A673 (cell line): ENCODE measurements around the gene FLCN.

Source experiments
- EZH2 ChIP-seq: fragments of 200-600 bp; sonication (generic); IDR thresholded peaks from 2 replicates; pipeline ENCODE4 v1.6.1; 2017; ENCODE audit warnings: borderline replicate concordance, low read depth, mild to moderate bottlenecking, mixed read lengths, antibody characterized with exemption, low read length; ENCODE audit not compliant: poor library complexity, severe bottlenecking
- TF ChIP-seq, protein P1 (sequence below): fragments of 300-800, 200-600 bp; sonication (generic); conservative IDR thresholded peaks from 2 replicates; pipeline ENCODE4 v1.5.1; 2017; ENCODE audit warnings: low read depth, mild to moderate bottlenecking, antibody characterized with exemption, low read length, moderate library complexity, mixed read lengths

- TF ChIP-seq, protein P1, sequence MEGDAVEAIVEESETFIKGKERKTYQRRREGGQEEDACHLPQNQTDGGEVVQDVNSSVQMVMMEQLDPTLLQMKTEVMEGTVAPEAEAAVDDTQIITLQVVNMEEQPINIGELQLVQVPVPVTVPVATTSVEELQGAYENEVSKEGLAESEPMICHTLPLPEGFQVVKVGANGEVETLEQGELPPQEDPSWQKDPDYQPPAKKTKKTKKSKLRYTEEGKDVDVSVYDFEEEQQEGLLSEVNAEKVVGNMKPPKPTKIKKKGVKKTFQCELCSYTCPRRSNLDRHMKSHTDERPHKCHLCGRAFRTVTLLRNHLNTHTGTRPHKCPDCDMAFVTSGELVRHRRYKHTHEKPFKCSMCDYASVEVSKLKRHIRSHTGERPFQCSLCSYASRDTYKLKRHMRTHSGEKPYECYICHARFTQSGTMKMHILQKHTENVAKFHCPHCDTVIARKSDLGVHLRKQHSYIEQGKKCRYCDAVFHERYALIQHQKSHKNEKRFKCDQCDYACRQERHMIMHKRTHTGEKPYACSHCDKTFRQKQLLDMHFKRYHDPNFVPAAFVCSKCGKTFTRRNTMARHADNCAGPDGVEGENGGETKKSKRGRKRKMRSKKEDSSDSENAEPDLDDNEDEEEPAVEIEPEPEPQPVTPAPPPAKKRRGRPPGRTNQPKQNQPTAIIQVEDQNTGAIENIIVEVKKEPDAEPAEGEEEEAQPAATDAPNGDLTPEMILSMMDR = no peak
- no peak for TF ChIP-seq EZH2
These were observed 19.3 kb upstream of the FLCN start for GRCh38 chr17:17256316-17256715.
